GM12878 (cell line): ENCODE data around the gene DIS3L. TPM values are rescaled to one million over a fixed set of nuclear protein-coding genes. Genes with fewer than 3 reads are reported as not detected.

Source experiments
- ATAC-seq: fragments of 200-7000 bp; cut with Tn5 transposase; 3 replicates; pipeline ENCODE4 v1.9.1; 2020; ENCODE audit warnings: mild to moderate bottlenecking, moderate library complexity
- BruUV-seq: library from RNA; stranded (reverse); fragments of 400-500 nt; replicated peaks from 2 replicates; lab custom pipeline; 2021; lab: Mats Ljungman, UMichigan
- CTCF ChIA-PET: fragments of 300-600 bp; sonication (Branson Sonifier 250); formaldehyde crosslinking; extraction: SDS; loops from one replicate; lab custom pipeline; 2021; ENCODE audit warnings: inconsistent platforms; lab: Yijun Ruan, JAX
- POLR2A ChIA-PET: fragments of 350-600 bp; formaldehyde crosslinking; extraction: SDS; loops from one replicate; lab custom pipeline; 2021; ENCODE audit warnings: inconsistent platforms; lab: Charles Lee
- RAD21 ChIA-PET: fragments of 300-600 bp; sonication (Branson Sonifier 250); formaldehyde crosslinking; loops from one replicate; lab custom pipeline; 2023; ENCODE audit warnings: antibody characterized with exemption; ENCODE audit not compliant: unreplicated experiment; lab: Charles Lee
- SMC1A ChIA-PET: fragments of 300-600 bp; sonication (Branson Sonifier 250); formaldehyde crosslinking; loops from one replicate; lab custom pipeline; 2023; ENCODE audit not compliant: unreplicated experiment, uncharacterized antibody; lab: Charles Lee
- DNase-seq: peaks from one replicate; pipeline ENCODE4 v3.0.0-alpha.2; 2011; ENCODE audit warnings: low read depth, low spot score
- FAIRE-seq: peaks from 3 replicates; lab custom pipeline; 2011; peaks lifted over from hg19 to GRCh38; lab: Jason Lieb, UNC
- H2AFZ ChIP-seq: 2 replicates; pipeline ENCODE4 v1.6.0; 2011; ENCODE audit warnings: low read depth, low read length, control low read depth; ENCODE audit not compliant: control insufficient read depth
- H3K27ac ChIP-seq: 2 replicates; pipeline ENCODE4 v1.5.1; 2011; ENCODE audit warnings: control low read depth; ENCODE audit not compliant: control insufficient read depth, insufficient read depth
- H3K27me3 ChIP-seq, 2 experiments: replicated peaks in 1 of 2; 2 replicates each; pipeline versions ENCODE4 v1.6.0 to v1.6.1; 2011; ENCODE audit warnings: low read length in 1 of 2; ENCODE audit not compliant: control insufficient read depth in 2 of 2, insufficient read depth in 2 of 2
- H3K36me3 ChIP-seq, 2 experiments: 2 replicates each; pipeline ENCODE4 v1.5.1; 2011; ENCODE audit warnings: low read length in 1 of 2; ENCODE audit not compliant: control insufficient read depth in 2 of 2, insufficient read depth in 2 of 2
- H3K4me1 ChIP-seq: 2 replicates; pipeline ENCODE4 v1.6.1; 2011; ENCODE audit warnings: mild to moderate bottlenecking, low read length, moderate library complexity, mixed read lengths; ENCODE audit not compliant: control insufficient read depth, insufficient read depth
- H3K4me2 ChIP-seq: 2 replicates; pipeline ENCODE4 v1.6.0; 2011; ENCODE audit warnings: control low read depth; ENCODE audit not compliant: control insufficient read depth, insufficient read depth
- H3K4me3 ChIP-seq: fragments of 200-600 bp; sonication (generic); 2 replicates; pipeline ENCODE4 v1.5.1; 2016
- H3K79me2 ChIP-seq: 2 replicates; pipeline ENCODE4 v1.6.0; 2011; ENCODE audit warnings: low read length; ENCODE audit not compliant: control insufficient read depth, insufficient read depth
- H3K9ac ChIP-seq: 2 replicates; pipeline ENCODE4 v1.8.0; 2011; ENCODE audit warnings: low read length, control low read depth, mixed read lengths; ENCODE audit not compliant: control insufficient read depth, insufficient read depth
- H3K9me3 ChIP-seq: replicated peaks from 3 replicates; pipeline ENCODE4 v1.5.1; 2011; ENCODE audit warnings: mild to moderate bottlenecking, low read length; ENCODE audit not compliant: control insufficient read depth, insufficient read depth
- H4K20me1 ChIP-seq: 2 replicates; pipeline ENCODE4 v1.6.0; 2011; ENCODE audit not compliant: control insufficient read depth, insufficient read depth
- ATF7 ChIP-seq: fragments of 450-650 bp; IDR thresholded peaks from 2 replicates; pipeline ENCODE4 v1.6.1; 2016; ENCODE audit warnings: low read depth, mild to moderate bottlenecking
- BMI1 ChIP-seq: fragments of 450-650 bp; IDR thresholded peaks from 2 replicates; pipeline ENCODE4 v1.6.1; 2016; ENCODE audit warnings: mild to moderate bottlenecking, moderate library complexity, borderline replicate concordance
- CBX3 ChIP-seq: fragments of 200-600 bp; sonication (generic); IDR thresholded peaks from 2 replicates; pipeline ENCODE4 v1.6.1; 2016; ENCODE audit warnings: low read depth, borderline replicate concordance
- DPF2 ChIP-seq: fragments of 450-650 bp; IDR thresholded peaks from 2 replicates; pipeline ENCODE4 v1.6.1; 2017; ENCODE audit warnings: mild to moderate bottlenecking
- EGR1 ChIP-seq, 2 experiments: IDR thresholded peaks; 1 replicate in 1 of 2; 2 replicates in 1 of 2; pipeline ENCODE4 v1.6.1; 2011 to 2012; ENCODE audit warnings: low read depth in 2 of 2, low read length in 2 of 2, borderline replicate concordance in 1 of 2, mild to moderate bottlenecking in 1 of 2, moderate library complexity in 1 of 2
- GABPA ChIP-seq: IDR thresholded peaks from 2 replicates; pipeline ENCODE4 v1.6.1; 2014; ENCODE audit warnings: antibody characterized with exemption, low read depth, mild to moderate bottlenecking, inconsistent platforms
- GATAD2B ChIP-seq: fragments of 450-650 bp; conservative IDR thresholded peaks from 2 replicates; pipeline ENCODE4 v1.6.1; 2017; ENCODE audit warnings: low read depth, mild to moderate bottlenecking, moderate library complexity
- HCFC1 ChIP-seq: fragments of 150-350 bp; IDR thresholded peaks from 2 replicates; pipeline ENCODE4 v1.6.1; 2014; ENCODE audit warnings: low read length
- KLF5 ChIP-seq: fragments of 450-650 bp; IDR thresholded peaks from 2 replicates; pipeline ENCODE4 v1.6.1; 2014; ENCODE audit warnings: mild to moderate bottlenecking; ENCODE audit not compliant: partially characterized antibody
- PAX8 ChIP-seq: fragments of 450-650 bp; IDR thresholded peaks from 2 replicates; pipeline ENCODE4 v1.6.1; 2017; ENCODE audit warnings: mild to moderate bottlenecking, moderate library complexity
- POLR2AphosphoS2 ChIP-seq: IDR thresholded peaks from 2 replicates; pipeline ENCODE4 v1.6.1; 2011; ENCODE audit warnings: low read depth, mild to moderate bottlenecking, low read length, improper control_type of control experiment, moderate library complexity
- RAD21 ChIP-seq: IDR thresholded peaks from 2 replicates; pipeline ENCODE4 v1.6.1; 2011; ENCODE audit warnings: mild to moderate bottlenecking, low read depth, low read length, moderate library complexity; ENCODE audit not compliant: insufficient read depth
- RAD51 ChIP-seq: fragments of 450-650 bp; IDR thresholded peaks from 2 replicates; pipeline ENCODE4 v1.6.1; 2016; ENCODE audit warnings: moderate library complexity, mild to moderate bottlenecking, inconsistent platforms
- SMARCA5 ChIP-seq: fragments of 450-650 bp; IDR thresholded peaks from 2 replicates; pipeline ENCODE4 v1.6.1; 2017; ENCODE audit warnings: mild to moderate bottlenecking
- WRNIP1 ChIP-seq: IDR thresholded peaks from 2 replicates; pipeline ENCODE4 v1.6.1; 2011; ENCODE audit warnings: low read depth, low read length, improper control_type of control experiment, borderline replicate concordance
- WGBS: methylation state at CpG from one replicate; pipeline ENCODE4 v1.1.6; 2016; ENCODE audit warnings: low lambda C conversion rate; ENCODE audit not compliant: insufficient replicate concordance, insufficient coverage; ENCODE audit errors: missing lambda C conversion rate; 5-methylcytosine and 5-hydroxymethylcytosine counted together
- in situ Hi-C: fragments of 300-500 bp; cut with MboI; formaldehyde crosslinking; loops from 9 replicates; pipeline ENCODE4 v1.14.3; 2018; ENCODE audit warnings: mixed read lengths
- intact Hi-C: fragments of 100-400 bp; cut with micrococcal nuclease; formaldehyde crosslinking; loops from one replicate; pipeline ENCODE4 v1.14.2; 2022; ENCODE audit not compliant: unreplicated experiment
- polyA plus RNA-seq, 11 experiments: library from polyadenylated mRNA; depleted of rRNA in 4 of 11; unstranded in 6 of 11; stranded (reverse) in 5 of 11; fragments of >200 nt; fragmentation: Nextera tagmentation in 4 of 11; fragmentation: Illumina TruSeq in 1 of 11; extraction: Ambion mirVana in 4 of 11; extraction: Trizol in 1 of 11; gene quantifications; 1 replicate in 1 of 11; 2 replicates in 10 of 11; pipeline versions ENCODE4 v1.2.1 to v1.2.3, GENCODE V29; 2011 to 2016; ENCODE audit warnings: inconsistent platforms in 2 of 11, missing spikeins in 2 of 11, low read depth in 1 of 11
- total RNA-seq, 4 experiments: library from RNA; depleted of rRNA in 3 of 4; stranded (reverse); fragments of >200 nt in 3 of 4; fragmentation: Illumina TruSeq in 1 of 4; extraction: Trizol in 1 of 4; gene quantifications; 2 replicates each; pipeline versions ENCODE4 v1.2.1 to v1.2.3, GENCODE V29; 2013 to 2021
- TF ChIP-seq, protein P1 (sequence below): IDR thresholded peaks from 2 replicates; pipeline ENCODE4 v1.6.1; 2012; ENCODE audit warnings: mild to moderate bottlenecking, low read depth, low read length

Gene DIS3L
- total and polyA plus RNA-seq, 10 of the 15 experiments (the other 5 are each of a cell fraction or from before 2014, with no cell fraction given), result 7.6 to 33.7 (median 25.5) TPM

DNA sequence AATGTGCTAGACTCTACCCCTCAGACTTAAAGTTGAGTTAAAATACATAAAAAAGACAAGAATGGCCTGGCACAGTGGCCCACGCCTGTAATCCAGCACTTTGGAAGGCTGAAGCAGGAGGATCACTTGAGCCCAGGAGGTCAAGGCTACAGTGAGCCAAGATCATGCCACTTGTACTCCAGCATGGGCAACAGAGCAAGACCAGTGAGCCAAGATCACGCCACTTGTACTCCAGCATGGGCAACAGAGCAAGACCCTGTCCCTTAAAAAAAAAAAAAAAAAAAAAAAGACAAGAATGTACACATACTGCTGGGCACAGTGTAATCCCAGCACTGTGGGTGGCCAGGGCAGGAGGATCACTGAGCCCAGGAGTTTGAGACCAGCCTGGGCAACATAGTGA is 17.4 kb downstream of the DIS3L start:
- TF ChIP-seq ATF7 (no peak), DPF2 (no peak), GATAD2B (no peak), CBX3 (no peak), GABPA (no peak), KLF5 (no peak), WRNIP1 (no peak), RAD51 (no peak), EGR1 (IDR thresholded peaks at IDR 0.05; ENCODE audit: borderline replicate concordance in 1 of 2, low read depth in 2 of 2, low read length in 2 of 2) (no peak), POLR2AphosphoS2 (no peak), PAX8 (no peak), BMI1 (no peak), HCFC1 (no peak), SMARCA5 (no peak), RAD21 (no peak)
- TF ChIP-seq, protein P1, sequence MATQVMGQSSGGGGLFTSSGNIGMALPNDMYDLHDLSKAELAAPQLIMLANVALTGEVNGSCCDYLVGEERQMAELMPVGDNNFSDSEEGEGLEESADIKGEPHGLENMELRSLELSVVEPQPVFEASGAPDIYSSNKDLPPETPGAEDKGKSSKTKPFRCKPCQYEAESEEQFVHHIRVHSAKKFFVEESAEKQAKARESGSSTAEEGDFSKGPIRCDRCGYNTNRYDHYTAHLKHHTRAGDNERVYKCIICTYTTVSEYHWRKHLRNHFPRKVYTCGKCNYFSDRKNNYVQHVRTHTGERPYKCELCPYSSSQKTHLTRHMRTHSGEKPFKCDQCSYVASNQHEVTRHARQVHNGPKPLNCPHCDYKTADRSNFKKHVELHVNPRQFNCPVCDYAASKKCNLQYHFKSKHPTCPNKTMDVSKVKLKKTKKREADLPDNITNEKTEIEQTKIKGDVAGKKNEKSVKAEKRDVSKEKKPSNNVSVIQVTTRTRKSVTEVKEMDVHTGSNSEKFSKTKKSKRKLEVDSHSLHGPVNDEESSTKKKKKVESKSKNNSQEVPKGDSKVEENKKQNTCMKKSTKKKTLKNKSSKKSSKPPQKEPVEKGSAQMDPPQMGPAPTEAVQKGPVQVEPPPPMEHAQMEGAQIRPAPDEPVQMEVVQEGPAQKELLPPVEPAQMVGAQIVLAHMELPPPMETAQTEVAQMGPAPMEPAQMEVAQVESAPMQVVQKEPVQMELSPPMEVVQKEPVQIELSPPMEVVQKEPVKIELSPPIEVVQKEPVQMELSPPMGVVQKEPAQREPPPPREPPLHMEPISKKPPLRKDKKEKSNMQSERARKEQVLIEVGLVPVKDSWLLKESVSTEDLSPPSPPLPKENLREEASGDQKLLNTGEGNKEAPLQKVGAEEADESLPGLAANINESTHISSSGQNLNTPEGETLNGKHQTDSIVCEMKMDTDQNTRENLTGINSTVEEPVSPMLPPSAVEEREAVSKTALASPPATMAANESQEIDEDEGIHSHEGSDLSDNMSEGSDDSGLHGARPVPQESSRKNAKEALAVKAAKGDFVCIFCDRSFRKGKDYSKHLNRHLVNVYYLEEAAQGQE, result no peak
- TF ChIP-seq, all 136 proteins: peak for 0
- ChIA-PET CTCF (no interaction called here), RAD21 (no interaction called here), POLR2A (no interaction called here), SMC1A (no interaction called here)
- FAIRE-seq (no peak), ATAC-seq (no peak), DNase-seq (no peak)
- intact Hi-C loops (no loop called here), in situ Hi-C loops (no loop called here)
- H3K27me3 ChIP-seq, result no peaks in the 10 kb centered on the region
- H3K9ac ChIP-seq, result no peak overlapping the region
- H3K27ac ChIP-seq, result no peak overlapping the region
- peaks cover 4 to 28% of the 10 kb centered on the region in 2 experiments; a peak in 2 of 4 replicates for H3K36me3 ChIP-seq
- BruUV-seq, result no TSS peak
- no peak overlapping the region for H3K4me2 ChIP-seq
- 100% methylated on average over 1 of the region's 2 CpGs for WGBS
- no peaks in the 10 kb centered on the region for H3K4me1 ChIP-seq
- no peak overlapping the region for H2AFZ ChIP-seq
- no peaks in the 10 kb centered on the region for H3K79me2 ChIP-seq
- H3K9me3 ChIP-seq, result no peaks in the 10 kb centered on the region
- H4K20me1 ChIP-seq, result no peaks in the 10 kb centered on the region
- no peak overlapping the region for H3K4me3 ChIP-seq
